K562 (cell line): Measurements from ENCODE around the gene CNRIP1. TPM values are rescaled to one million over a fixed set of nuclear protein-coding genes. Genes with fewer than 3 reads are reported as not detected.

ENCODE experiments used
- ATF1 ChIP-seq, 2 experiments: fragments of 450-650 bp in 1 of 2; IDR thresholded peaks; 2 replicates each; pipeline ENCODE4 v1.6.1; 2016; ENCODE audit warnings: missing compliant biosample characterization in 1 of 2, missing genetic modification characterization in 1 of 2
- CXXC5 ChIP-seq: fragments of 250-450 bp; sonication (Bioruptor Pico); IDR thresholded peaks from 2 replicates; pipeline ENCODE4 v1.8.0; 2022; ENCODE audit warnings: inconsistent platforms, mild to moderate bottlenecking, moderate library complexity
- ELF4 ChIP-seq: fragments of 450-650 bp; formaldehyde crosslinking; IDR thresholded peaks from 2 replicates; pipeline ENCODE4 v1.4.0; 2022; ENCODE audit warnings: missing genetic modification characterization
- NFATC3 ChIP-seq: fragments of 450-650 bp; IDR thresholded peaks from 2 replicates; pipeline ENCODE4 v1.6.1; 2017; ENCODE audit warnings: mild to moderate bottlenecking
- PHF8 ChIP-seq: fragments of 200-600 bp; sonication (generic); IDR thresholded peaks from 2 replicates; pipeline ENCODE4 v1.6.1; 2012; ENCODE audit warnings: mixed run types, mild to moderate bottlenecking, inconsistent platforms, low read length, moderate library complexity, borderline replicate concordance
- PPARD ChIP-seq: fragments of 250-450 bp; sonication (Bioruptor Pico); IDR thresholded peaks from 2 replicates; pipeline ENCODE4 v1.8.0; 2022; ENCODE audit warnings: inconsistent platforms, mild to moderate bottlenecking, moderate library complexity
- SIRT6 ChIP-seq: IDR thresholded peaks from one replicate; pipeline ENCODE4 v1.6.1; 2012; ENCODE audit warnings: low read depth, mild to moderate bottlenecking, control low read depth, inconsistent platforms, low read length, moderate library complexity
- SMAD3 ChIP-seq: fragments of 450-650 bp; formaldehyde crosslinking; conservative IDR thresholded peaks from 2 replicates; pipeline ENCODE4 v1.4.0; 2020; ENCODE audit warnings: mild to moderate bottlenecking
- ZBTB11 ChIP-seq, 3 experiments: fragments of 200-800 bp in 1 of 3; fragments of 250-450 bp in 1 of 3; fragments of 450-650 bp in 1 of 3; sonication (Bioruptor Pico) in 1 of 3; sonication (Bioruptor generic) in 1 of 3; formaldehyde crosslinking in 1 of 3; IDR thresholded peaks; 2 replicates each; pipeline versions ENCODE4 v1.6.1 to v1.8.0; 2016 to 2022; ENCODE audit warnings: mild to moderate bottlenecking in 2 of 3, missing genetic modification characterization in 2 of 3, missing compliant biosample characterization in 1 of 3, moderate library complexity in 1 of 3
- ZBTB40 ChIP-seq, 2 experiments: fragments of 450-650 bp in 1 of 2; sonication (generic) in 1 of 2; formaldehyde crosslinking in 1 of 2; IDR thresholded peaks; 2 replicates each; pipeline versions ENCODE4 v1.7.1 to v1.9.0; 2016 to 2022; ENCODE audit warnings: inconsistent platforms in 1 of 2, mild to moderate bottlenecking in 1 of 2, missing genetic modification reagents in 1 of 2
- ZNF740 ChIP-seq, 3 experiments: fragments of 200-800 bp in 1 of 3; sonication (Bioruptor generic) in 1 of 3; sonication (generic) in 1 of 3; formaldehyde crosslinking in 1 of 3; IDR thresholded peaks; 2 replicates each; pipeline versions ENCODE4 v1.6.1 to v1.8.0; 2016 to 2022; ENCODE audit warnings: mild to moderate bottlenecking in 2 of 3, missing compliant biosample characterization in 2 of 3, missing genetic modification characterization in 2 of 3, missing genetic modification reagents in 1 of 3
- polyA plus RNA-seq, 8 experiments: library from polyadenylated mRNA; depleted of rRNA in 4 of 8; stranded (reverse) in 5 of 8; unstranded in 3 of 8; fragments of >200 nt; fragmentation: Nextera tagmentation in 2 of 8; fragmentation: Illumina TruSeq in 1 of 8; extraction: Ambion mirVana in 2 of 8; extraction: Trizol in 1 of 8; gene quantifications; 2 replicates each; pipeline versions ENCODE4 v1.2.1 to v1.2.3, GENCODE V29; 2011 to 2014; ENCODE audit warnings: inconsistent platforms in 1 of 8, missing spikeins in 1 of 8
- total RNA-seq, 7 experiments: library from RNA; depleted of rRNA in 6 of 7; stranded (reverse); fragments of >200 nt in 6 of 7; fragmentation: Illumina TruSeq in 2 of 7; extraction: Trizol in 2 of 7; gene quantifications; 2 replicates each; pipeline versions ENCODE4 v1.2.1 to v1.2.3, GENCODE V29; 2011 to 2021; ENCODE audit warnings: low replicate concordance in 1 of 7

CNRIP1 gene
- total and polyA plus RNA-seq, 9 of the 15 experiments (the other 6 are each of a cell fraction or from before 2014, with no cell fraction given): 0.59 to 2.1 (median 1.5) TPM

- TF ChIP-seq ZBTB40 (IDR thresholded peaks at IDR 0.05) (no peak), ZBTB40 (CRISPR knock-in tag; IDR thresholded peaks at IDR 0.05) (no peak), PHF8 (peak; percentile 19; the same call in 1 of the 2 replicates), ELF4 (CRISPR knock-in tag) (no peak), ZBTB11 (CRISPR knock-in tag; IDR thresholded peaks at IDR 0.05) (0 out of 6 replicates have a peak, but pooled peaks of 1 of the 3 experiments have one; percentile 23), NFATC3 (no peak), ZNF740 (CRISPR knock-in tag; IDR thresholded peaks at IDR 0.05) (no peak), ZNF740 (tag; IDR thresholded peaks at IDR 0.05) (0 out of 4 replicates have a peak, but pooled peaks of 1 of the 2 experiments have one; percentile 28), SIRT6 (no peak), PPARD (CRISPR knock-in tag) (no peak), ATF1 (CRISPR knock-in tag; IDR thresholded peaks at IDR 0.05) (no peak), ATF1 (tag; IDR thresholded peaks at IDR 0.05) (0 out of 2 replicates have a peak, but pooled peaks have one; percentile 6), SMAD3 (no peak), CXXC5 (CRISPR knock-in tag) (peak; percentile 48)
Observed at GRCh38 chr2:68319398-68320117, at the start of gene CNRIP1 (continued).
